Anterior cingulate cortex (tissue), 58 donors: Measurements from ENCODE around the gene MOSPD2.

Experiments used
- DNase-seq, 58 donors: peaks; one replicate each; lab custom pipeline; 2025; lab: John Stamatoyannopoulos, UW

The MOSPD2 gene

DNA sequence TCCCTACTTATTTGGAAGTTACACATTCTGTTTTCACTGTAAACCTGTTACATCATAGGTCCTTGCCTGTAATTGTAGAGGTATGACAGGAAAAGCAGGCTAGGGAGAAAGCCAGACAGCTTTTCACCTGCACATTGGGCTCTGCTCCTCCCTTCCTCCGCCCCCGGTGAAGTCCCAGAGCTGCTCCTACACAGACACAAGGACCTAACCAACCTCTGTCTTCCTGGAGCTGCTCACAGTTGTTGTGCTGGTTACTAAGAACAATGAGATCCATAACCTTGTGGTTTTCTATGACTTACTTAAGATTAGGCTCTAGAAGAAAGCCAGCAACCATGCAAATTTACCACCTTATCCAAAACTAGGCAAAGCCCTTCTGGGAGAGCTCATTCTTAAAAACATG, 40.0 kb downstream of the MOSPD2 start:
- no peak for DNase-seq

DNA sequence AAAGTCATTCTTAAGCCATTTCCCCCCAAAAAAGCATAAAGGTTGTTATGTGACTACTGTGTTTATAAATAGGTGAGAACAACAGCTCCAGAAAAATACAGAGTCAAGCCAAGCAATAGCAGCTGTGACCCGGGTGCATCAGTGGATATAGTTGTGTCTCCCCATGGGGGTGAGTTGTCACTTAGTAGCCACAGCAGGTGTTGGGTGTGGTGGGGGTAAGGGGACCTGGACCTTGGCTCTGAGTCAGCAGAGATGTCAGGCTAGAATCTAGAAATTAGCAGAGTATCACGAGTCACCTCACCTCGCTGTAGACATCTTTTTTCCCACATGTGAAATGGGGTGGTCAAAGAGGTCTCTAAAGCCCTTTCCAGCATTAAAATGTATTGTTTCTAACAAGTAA, 42.4 kb downstream of the MOSPD2 start:
- no peak for DNase-seq

GRCh38 chrX:14916017-14916674, 42.9 kb downstream of the MOSPD2 start:
- DNase-seq = no peak

DNA sequence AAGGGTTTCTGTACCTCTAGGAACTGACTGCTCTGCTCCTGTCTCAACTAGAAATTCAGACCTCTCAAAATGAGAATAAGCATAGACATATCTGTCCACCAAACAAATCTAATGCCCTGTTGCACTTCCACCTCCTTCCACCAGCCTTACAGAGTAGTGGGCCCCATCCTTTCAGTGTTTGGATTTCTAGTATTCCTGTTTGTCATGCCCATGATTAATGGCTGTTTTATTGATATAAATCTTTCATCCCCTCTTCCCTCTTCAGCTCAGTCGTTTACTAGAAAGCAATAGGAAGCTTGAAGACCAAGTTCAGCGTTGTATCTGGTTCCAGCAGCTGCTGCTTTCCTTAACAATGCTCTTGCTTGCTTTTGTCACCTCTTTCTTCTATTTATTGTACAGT, 46.2 kb downstream of the MOSPD2 start:
- DNase-seq = no peak

GRCh38 chrX:14920196-14920595, 47.0 kb downstream of the MOSPD2 start:
- DNase-seq = no peak

- peak in 5 of 58 donors; percentile 0 to 12 (median 2) for DNase-seq
Measured at GRCh38 chrX:14922437-14922836, 49.2 kb downstream of the MOSPD2 start.

DNA sequence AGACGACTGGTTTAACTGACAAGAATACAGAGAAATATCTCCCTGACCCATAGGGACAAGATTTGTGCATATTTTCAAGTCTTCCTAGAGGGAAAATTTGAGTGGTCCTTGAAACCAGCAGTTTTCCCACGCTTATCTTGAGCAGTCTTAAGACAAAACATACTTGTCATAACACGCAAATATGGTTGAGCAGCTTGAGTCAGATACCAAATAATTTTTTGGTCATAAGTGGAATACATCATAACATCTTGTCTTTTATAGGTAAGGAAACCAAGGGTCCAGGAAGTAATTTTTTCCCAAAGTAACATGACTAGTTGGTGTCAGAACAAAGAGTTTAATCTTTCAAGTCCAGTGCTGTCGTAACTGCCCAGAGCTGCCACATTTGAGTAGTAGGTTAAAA, 50.5 kb downstream of the MOSPD2 start:
- DNase-seq = no peak

DNA sequence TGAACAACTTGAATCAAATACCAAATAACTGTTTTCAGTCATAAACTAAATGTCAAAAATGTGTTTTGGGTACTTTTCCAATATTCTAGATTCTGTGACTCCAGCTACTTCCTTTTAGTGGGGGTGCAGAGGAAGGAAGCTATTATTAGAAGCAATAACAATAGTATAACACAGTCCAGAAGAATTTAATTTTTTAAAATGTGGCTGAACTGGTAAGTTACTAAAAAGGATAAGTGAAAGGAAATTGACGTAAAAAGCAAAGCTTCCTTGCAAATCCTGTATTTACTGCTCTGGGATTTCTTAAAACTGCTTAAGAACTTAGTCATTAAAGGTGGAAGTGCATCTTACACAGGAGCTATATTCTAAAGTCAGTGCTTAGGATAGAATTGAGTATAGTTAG, 53.2 kb downstream of the MOSPD2 start:
- DNase-seq = no peak

DNA sequence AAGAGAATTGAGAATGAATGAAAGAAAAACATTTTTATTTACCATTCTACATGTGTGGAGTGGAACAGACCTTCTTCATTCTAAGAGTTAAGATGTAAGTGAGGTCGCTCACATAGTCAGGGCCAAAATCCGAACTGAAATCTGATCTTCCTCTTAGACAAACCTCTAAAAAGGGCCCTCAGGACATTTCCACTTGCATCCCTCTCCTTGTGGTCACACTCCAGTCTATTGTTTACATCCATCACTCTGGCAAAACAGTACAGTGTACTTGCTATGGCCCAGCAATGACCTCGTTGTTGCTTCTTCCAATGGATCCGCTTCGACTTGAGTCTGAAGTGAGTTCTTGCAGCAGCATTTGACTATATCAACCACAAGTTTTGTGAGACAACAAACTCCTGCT, 54.2 kb downstream of the MOSPD2 start:
- no peak for DNase-seq

- no peak for DNase-seq
Measured at GRCh38 chrX:14930663-14931062, 57.4 kb downstream of the MOSPD2 start.

DNA sequence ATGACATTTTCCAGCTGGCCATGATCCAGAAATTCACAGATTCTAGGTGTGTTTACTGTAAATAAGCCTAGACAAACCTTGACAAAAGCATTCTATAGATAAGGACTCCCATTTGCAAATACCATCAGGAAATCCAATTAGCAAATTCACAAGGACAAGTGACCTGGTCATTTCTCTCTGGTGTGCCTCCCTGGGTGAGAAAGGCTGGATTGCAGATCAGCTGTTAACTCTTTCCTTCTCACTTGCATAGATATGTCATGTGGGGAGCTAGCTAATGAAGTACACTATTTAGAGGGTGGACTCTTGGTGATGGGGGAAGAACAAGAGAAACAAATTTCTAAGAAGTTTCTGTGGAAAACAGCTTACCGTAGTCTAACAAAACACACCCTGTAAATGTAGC, 58.9 kb downstream of the MOSPD2 start:
- DNase-seq = no peak

DNA sequence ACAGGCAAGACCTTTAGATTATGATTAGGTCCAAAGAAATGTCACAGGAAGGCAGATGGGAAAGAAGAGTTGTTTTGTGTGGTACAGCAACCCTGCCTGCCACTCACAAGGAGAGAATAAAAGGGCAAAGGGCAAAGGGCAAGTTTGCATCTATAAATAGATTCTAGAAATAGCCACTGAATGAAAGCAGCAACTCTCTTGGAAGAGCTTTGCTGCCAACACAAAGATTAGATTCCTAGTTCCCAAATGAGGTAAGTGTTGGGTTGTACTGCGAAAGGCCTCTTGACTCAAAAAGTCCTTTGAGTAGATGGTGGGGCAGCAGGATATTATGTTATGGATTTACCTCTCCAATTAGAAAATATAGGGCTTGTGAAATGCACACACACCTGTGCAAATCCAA, 61.2 kb downstream of the MOSPD2 start:
- no peak for DNase-seq

DNA sequence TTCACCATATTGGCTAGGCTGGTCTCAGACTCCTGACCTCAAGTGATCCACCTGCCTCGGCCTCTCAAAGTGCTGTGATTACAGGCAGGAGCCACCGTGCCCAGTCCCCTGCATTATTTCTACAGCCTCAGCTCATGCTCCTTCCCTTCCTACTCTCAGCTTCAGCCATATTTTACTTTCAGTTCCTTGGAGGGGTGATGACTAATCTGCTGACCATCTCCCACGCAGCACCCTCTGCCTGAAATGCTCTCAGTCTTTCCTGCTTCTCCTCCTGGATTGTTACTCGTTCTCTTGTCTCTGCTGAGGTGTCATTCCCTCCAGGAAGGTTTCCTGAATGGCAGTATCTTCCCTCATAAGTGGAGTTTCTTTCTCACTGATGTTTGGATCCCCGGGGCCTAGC, 63.3 kb downstream of the MOSPD2 start:
- no peak for DNase-seq

DNA sequence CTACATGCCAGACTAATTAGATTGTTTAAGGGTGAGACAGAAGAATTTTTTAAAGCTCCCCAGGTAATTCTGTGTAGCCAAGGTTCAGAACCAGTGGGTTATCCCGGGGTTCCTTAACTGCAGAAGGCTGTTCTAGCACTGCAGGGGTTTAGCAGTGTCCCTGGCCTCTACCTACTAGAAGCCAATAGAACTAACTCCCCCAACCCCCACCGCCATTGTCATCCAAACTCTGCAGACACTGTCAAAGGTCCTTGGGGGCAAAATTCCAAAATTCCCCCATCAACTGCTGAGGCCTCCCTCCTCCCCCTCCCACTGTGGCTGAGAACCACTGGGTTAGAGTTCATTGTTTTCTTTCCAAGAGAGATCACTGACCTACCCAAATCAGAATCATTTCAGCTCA, 66.4 kb downstream of the MOSPD2 start:
- no peak for DNase-seq

GRCh38 chrX:14941301-14941700, 68.1 kb downstream of the MOSPD2 start:
- no peak for DNase-seq

GRCh38 chrX:14942341-14942740, 69.1 kb downstream of the MOSPD2 start:
- DNase-seq = no peak

GRCh38 chrX:14943962-14944361, 70.7 kb downstream of the MOSPD2 start:
- no peak for DNase-seq

DNA sequence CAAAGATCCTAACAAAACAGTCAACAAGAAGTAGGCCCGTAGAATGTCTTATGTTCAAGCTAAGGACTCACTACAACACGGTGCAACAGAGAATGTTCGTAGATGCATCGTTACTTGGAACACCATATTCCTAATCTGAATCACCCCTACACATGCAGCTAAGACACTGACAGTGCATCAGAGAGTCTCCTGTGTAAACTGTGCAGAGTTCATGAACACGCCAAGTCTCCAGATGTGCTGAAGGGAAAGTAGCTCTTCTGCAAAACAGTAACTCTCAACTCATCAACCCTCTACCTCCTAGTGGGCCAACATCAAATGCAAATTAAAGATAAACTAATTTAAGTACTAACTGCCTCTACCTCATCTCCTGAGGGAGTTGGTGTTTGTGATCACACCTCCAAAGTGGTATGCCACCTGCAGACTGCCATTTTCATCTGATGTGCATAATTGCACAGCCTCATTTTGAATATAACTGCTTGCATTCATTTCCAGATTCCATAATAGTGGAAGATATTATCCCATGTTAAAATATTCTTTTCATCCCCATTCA, 73.5 kb downstream of the MOSPD2 start:
- DNase-seq = no peak

GRCh38 chrX:14948691-14949090, 75.5 kb downstream of the MOSPD2 start:
- DNase-seq = no peak

- no peak for DNase-seq
Measured at GRCh38 chrX:14956813-14957582, 83.8 kb downstream of the MOSPD2 start.

DNA sequence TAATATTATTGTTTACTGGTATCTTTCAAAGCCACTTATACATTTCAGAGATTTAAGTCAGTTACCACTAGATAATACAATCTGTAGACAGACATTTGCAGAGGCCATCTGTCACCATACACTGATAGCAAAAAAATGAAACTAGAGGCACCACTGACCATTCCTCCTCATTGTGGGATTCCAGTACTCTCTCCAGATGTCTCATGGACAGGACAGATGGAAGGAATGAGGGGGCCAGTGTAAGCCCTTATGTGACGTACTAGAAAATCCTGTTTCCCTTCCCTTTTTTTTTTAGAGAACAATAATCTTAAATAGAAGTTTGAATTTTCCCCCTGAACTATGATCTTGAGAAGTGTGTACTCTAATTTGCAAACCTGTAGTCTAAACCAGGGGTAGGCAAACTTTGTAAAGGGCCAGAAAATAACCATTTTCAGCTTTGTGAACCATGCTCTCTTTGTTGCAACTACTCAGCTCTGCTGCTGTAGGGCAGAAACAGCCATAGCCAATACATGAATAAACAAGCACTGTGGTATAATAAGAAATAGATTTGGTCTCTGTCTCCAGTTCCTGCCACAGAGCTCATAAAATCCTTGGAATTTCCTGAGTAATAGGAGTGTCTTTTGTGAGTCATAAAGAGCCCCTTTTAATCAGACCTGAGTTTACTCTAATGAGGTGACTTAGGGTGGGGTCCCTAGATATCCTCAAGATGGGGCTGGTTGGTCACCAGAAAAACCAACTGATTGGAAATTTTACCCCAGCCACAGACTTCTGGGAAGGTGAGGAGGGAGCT, 90.4 kb downstream of the MOSPD2 start:
- DNase-seq = no peak
